H9 (cell line): ENCODE results near the gene CHRND. TPM values are rescaled to one million over a fixed set of nuclear protein-coding genes. Genes with fewer than 3 reads are reported as not detected.

Experiments used
- DNase-seq: peaks from one replicate; pipeline ENCODE4 v3.0.0-alpha.2; 2017
- H2AFZ ChIP-seq: one replicate; pipeline ENCODE4 v1.6.1; 2013; ENCODE audit warnings: mild to moderate bottlenecking, low read length, control low read depth, moderate library complexity
- H2AK5ac ChIP-seq: 2 replicates; pipeline ENCODE4 v1.6.1; 2013; ENCODE audit warnings: low read length, control low read depth, mixed read lengths; ENCODE audit not compliant: insufficient read length
- H2BK120ac ChIP-seq: one replicate; pipeline ENCODE4 v1.6.1; 2013; ENCODE audit warnings: low read depth, mild to moderate bottlenecking, low read length, control low read depth, inconsistent platforms; ENCODE audit not compliant: poor library complexity, severe bottlenecking
- H2BK12ac ChIP-seq: 2 replicates; pipeline ENCODE4 v1.6.1; 2013; ENCODE audit warnings: low read length, control low read depth, mixed read lengths, low read depth; ENCODE audit not compliant: insufficient read length
- H2BK15ac ChIP-seq: 2 replicates; pipeline ENCODE4 v1.6.1; 2013; ENCODE audit warnings: low read depth, low read length, control low read depth
- H2BK20ac ChIP-seq: one replicate; pipeline ENCODE4 v1.6.1; 2013; ENCODE audit warnings: low read depth, mild to moderate bottlenecking, low read length, control low read depth, inconsistent platforms; ENCODE audit not compliant: poor library complexity, severe bottlenecking
- H2BK5ac ChIP-seq: 2 replicates; pipeline ENCODE4 v1.6.1; 2013; ENCODE audit warnings: low read length, control low read depth, mixed read lengths; ENCODE audit not compliant: insufficient read length
- H3K14ac ChIP-seq: 2 replicates; pipeline ENCODE4 v1.6.1; 2013; ENCODE audit warnings: low read length, control low read depth; ENCODE audit not compliant: insufficient read depth
- H3K18ac ChIP-seq: 2 replicates; pipeline ENCODE4 v1.6.1; 2013; ENCODE audit warnings: low read depth, mild to moderate bottlenecking, mixed read lengths, low read length, control low read depth; ENCODE audit not compliant: insufficient read length
- H3K23ac ChIP-seq: 2 replicates; pipeline ENCODE4 v1.6.1; 2013; ENCODE audit warnings: low read length, control low read depth, mixed read lengths, low read depth; ENCODE audit not compliant: insufficient read length
- H3K23me2 ChIP-seq: 2 replicates; pipeline ENCODE4 v1.6.1; 2013; ENCODE audit warnings: low read depth, mild to moderate bottlenecking, mixed read lengths, low read length, control low read depth; ENCODE audit not compliant: insufficient read length, poor library complexity, severe bottlenecking
- H3K27ac ChIP-seq: 2 replicates; pipeline ENCODE4 v1.5.1; 2013; ENCODE audit warnings: low read length, control low read depth, mixed read lengths, low read depth; ENCODE audit not compliant: insufficient read length
- H3K27me3 ChIP-seq: 2 replicates; pipeline ENCODE4 v1.6.1; 2013; ENCODE audit warnings: low read length, control low read depth, inconsistent platforms; ENCODE audit not compliant: insufficient read depth
- H3K4ac ChIP-seq: 2 replicates; pipeline ENCODE4 v1.6.1; 2013; ENCODE audit warnings: low read depth, mild to moderate bottlenecking, control low read depth, inconsistent platforms, low read length, moderate library complexity
- H3K4me1 ChIP-seq: 2 replicates; pipeline ENCODE4 v1.6.1; 2013; ENCODE audit warnings: low read length, control low read depth, inconsistent platforms; ENCODE audit not compliant: insufficient read depth
- H3K4me2 ChIP-seq: 2 replicates; pipeline ENCODE4 v1.6.1; 2013; ENCODE audit warnings: low read length, control low read depth, mixed read lengths; ENCODE audit not compliant: insufficient read length, insufficient read depth
- H3K56ac ChIP-seq: 2 replicates; pipeline ENCODE4 v1.6.1; 2013; ENCODE audit warnings: low read depth, mild to moderate bottlenecking, mixed read lengths, low read length, control low read depth; ENCODE audit not compliant: insufficient read length
- H3K79me1 ChIP-seq: 2 replicates; pipeline ENCODE4 v1.6.1; 2013; ENCODE audit warnings: low read depth, mild to moderate bottlenecking, moderate library complexity, low read length, control low read depth, inconsistent platforms; ENCODE audit not compliant: insufficient read depth, poor library complexity, severe bottlenecking
- H3K79me2 ChIP-seq: 2 replicates; pipeline ENCODE4 v1.6.1; 2013; ENCODE audit warnings: low read length, control low read depth, inconsistent platforms; ENCODE audit not compliant: insufficient read depth
- H3K9ac ChIP-seq: 2 replicates; pipeline ENCODE4 v1.6.1; 2013; ENCODE audit warnings: low read length, control low read depth, mixed read lengths; ENCODE audit not compliant: insufficient read length; ENCODE audit errors: extremely low read depth
- H3K9me3 ChIP-seq: one replicate; pipeline ENCODE4 v1.6.1; 2013; ENCODE audit warnings: low read depth, low read length, inconsistent platforms; ENCODE audit not compliant: control insufficient read depth
- H3T11ph ChIP-seq: one replicate; pipeline ENCODE4 v1.6.1; 2013; ENCODE audit warnings: mild to moderate bottlenecking, low read length, control low read depth, inconsistent platforms
- H4K20me1 ChIP-seq: one replicate; pipeline ENCODE4 v1.6.1; 2013; ENCODE audit not compliant: control insufficient read depth, insufficient read length, insufficient read depth
- H4K5ac ChIP-seq: 2 replicates; pipeline ENCODE4 v1.6.1; 2013; ENCODE audit warnings: low read depth, mild to moderate bottlenecking, mixed read lengths, low read length, control low read depth; ENCODE audit not compliant: insufficient read length
- H4K8ac ChIP-seq: replicated peaks from 2 replicates; pipeline ENCODE4 v1.6.1; 2013; ENCODE audit warnings: low read length, control low read depth, mixed read lengths, low read depth; ENCODE audit not compliant: insufficient read length
- H4K91ac ChIP-seq: 2 replicates; pipeline ENCODE4 v1.6.1; 2013; ENCODE audit warnings: low read depth, mild to moderate bottlenecking, moderate library complexity, mixed read lengths, low read length, control low read depth; ENCODE audit not compliant: insufficient read length
- H3K27ac Mint-ChIP-seq, 3 experiments: 2 replicates in 2 of 3; 3 replicates in 1 of 3; pipeline ENCODE4 v1.8.0; 2020 to 2021; ENCODE audit warnings: mixed read lengths in 3 of 3, mild to moderate bottlenecking in 1 of 3, moderate library complexity in 1 of 3
- H3K27me3 Mint-ChIP-seq: 2 replicates; pipeline ENCODE4 v1.8.0; 2021; ENCODE audit warnings: low read depth, mild to moderate bottlenecking, moderate library complexity, mixed read lengths
- H3K36me3 Mint-ChIP-seq, 3 experiments: 2 replicates in 2 of 3; 3 replicates in 1 of 3; pipeline ENCODE4 v1.8.0; 2020 to 2021; ENCODE audit warnings: low read depth in 3 of 3, mixed read lengths in 3 of 3; ENCODE audit not compliant: insufficient read depth in 1 of 3
- H3K4me1 Mint-ChIP-seq, 2 experiments: 2 replicates each; pipeline ENCODE4 v1.8.0; 2020; ENCODE audit warnings: mixed read lengths in 2 of 2
- H3K4me3 Mint-ChIP-seq, 2 experiments: 2 replicates in 1 of 2; 3 replicates in 1 of 2; pipeline ENCODE4 v1.8.0; 2020 to 2021; ENCODE audit warnings: mild to moderate bottlenecking in 2 of 2, mixed read lengths in 2 of 2, moderate library complexity in 1 of 2
- H3K9me3 Mint-ChIP-seq, 2 experiments: 2 replicates in 1 of 2; 3 replicates in 1 of 2; pipeline ENCODE4 v1.8.0; 2020; ENCODE audit warnings: mild to moderate bottlenecking in 2 of 2, mixed read lengths in 2 of 2, moderate library complexity in 1 of 2
- CTCF ChIP-seq: fragments of 200-600 bp; sonication (generic); conservative IDR thresholded peaks from 3 replicates; pipeline ENCODE4 v1.8.0; 2021; ENCODE audit warnings: antibody characterized with exemption, mild to moderate bottlenecking
- total RNA-seq: library from RNA; stranded (reverse); gene quantifications from 2 replicates; pipeline ENCODE4 v1.2.1, GENCODE V29; 2021

The CHRND gene
- total RNA-seq, 1 experiment from 2014 or later = not detected

GRCh38 chr2:232573042-232573441 is 47.1 kb downstream of the CHRND start:
- no peak overlapping the region for H3K56ac ChIP-seq
- no peak overlapping the region for H3T11ph ChIP-seq
- DNase-seq = no peak
- H2BK12ac ChIP-seq = no peak overlapping the region
- no peak overlapping the region for H2AK5ac ChIP-seq
- no peak overlapping the region for H2BK120ac ChIP-seq
- H4K5ac ChIP-seq = no peak overlapping the region
- H3K36me3 Mint-ChIP-seq = peaks cover 15 to 76% (median 46%) of the 10 kb centered on the region in 3 experiments; a peak in 6 of 7 replicates
- H3K18ac ChIP-seq = no peak overlapping the region
- no peak overlapping the region for H2AFZ ChIP-seq
- H3K27me3 ChIP-seq = no peaks in the 10 kb centered on the region
- H3K4me1 ChIP-seq = no peaks in the 10 kb centered on the region
- no peak overlapping the region for H3K23ac ChIP-seq
- H3K9me3 Mint-ChIP-seq = no peaks in the 10 kb centered on the region
- peaks cover 7 to 9% of the 10 kb centered on the region in 2 experiments; a peak in 3 of 4 replicates for H3K4me1 Mint-ChIP-seq
- H3K9me3 ChIP-seq = no peaks in the 10 kb centered on the region
- no peaks in the 10 kb centered on the region for H3K79me2 ChIP-seq
- H3K27ac Mint-ChIP-seq = no peak overlapping the region
- no peak overlapping the region for H2BK15ac ChIP-seq
- H4K20me1 ChIP-seq = no peaks in the 10 kb centered on the region
- H3K4me3 Mint-ChIP-seq = no peak overlapping the region
- H4K91ac ChIP-seq = no peak overlapping the region
- no peak overlapping the region for H3K4me2 ChIP-seq
- H3K27me3 Mint-ChIP-seq = no peaks in the 10 kb centered on the region
- no peak overlapping the region for H2BK20ac ChIP-seq
- no peaks in the 10 kb centered on the region for H3K79me1 ChIP-seq
- H3K9ac ChIP-seq = no peak overlapping the region
- no peak overlapping the region for H2BK5ac ChIP-seq
- no peak overlapping the region for H4K8ac ChIP-seq
- TF ChIP-seq CTCF = no peak
- H3K4ac ChIP-seq = no peak overlapping the region
- no peak overlapping the region for H3K14ac ChIP-seq
- no peak overlapping the region for H3K27ac ChIP-seq
- no peaks in the 10 kb centered on the region for H3K23me2 ChIP-seq
